HCT116 (cell line): ENCODE results near the gene LIPK. TPM values are rescaled to one million over a fixed set of nuclear protein-coding genes. Genes with fewer than 3 reads are reported as not detected.

Experiments used
- ATAC-seq: fragments of 200-7000 bp; cut with Tn5 transposase; 2 replicates; pipeline ENCODE4 v1.9.1; 2020; ENCODE audit warnings: mild to moderate bottlenecking, moderate library complexity
- Bru-seq: library from RNA; stranded (reverse); fragments of 400-500 nt; gene quantifications from one replicate; lab custom pipeline; 2021; lab: Mats Ljungman, UMichigan
- BruChase-seq, 2 experiments: library from RNA; stranded (reverse); fragments of 400-500 nt; gene quantifications; one replicate each; lab custom pipeline; 2021; lab: Mats Ljungman, UMichigan
- BruUV-seq: library from RNA; stranded (reverse); fragments of 400-500 nt; replicated peaks from 2 replicates; lab custom pipeline; 2021; lab: Mats Ljungman, UMichigan
- CTCF ChIA-PET: fragments of 300-600 bp; sonication (Branson Sonifier 250); formaldehyde crosslinking; loops from one replicate; lab custom pipeline; 2021; ENCODE audit warnings: antibody characterized with exemption; lab: Charles Lee
- POLR2A ChIA-PET: fragments of 300-600, 350-600 bp; sonication (Branson Sonifier 250); formaldehyde crosslinking; loops from one replicate; lab custom pipeline; 2021; ENCODE audit warnings: antibody characterized with exemption; lab: Charles Lee
- RAD21 ChIA-PET, 2 experiments: fragments of 300-600 bp; sonication (Branson Sonifier 250); formaldehyde crosslinking; loops; one replicate each; lab custom pipeline; 2023; ENCODE audit warnings: low total read pairs in 2 of 2; ENCODE audit not compliant: uncharacterized antibody in 2 of 2, unreplicated experiment in 2 of 2, low non-redundant PET in 1 of 2; lab: Charles Lee
- DNase-seq: peaks from one replicate; pipeline ENCODE4 v3.0.0-alpha.2; 2010; ENCODE audit warnings: low read depth, low spot score
- H2AFZ ChIP-seq: fragments of 200-600 bp; shearing (Covaris generic), sonication (generic); 2 replicates; pipeline ENCODE4 v1.6.1; 2017; ENCODE audit warnings: low read depth, mixed run types, mixed read lengths, antibody characterized with exemption, low read length; ENCODE audit not compliant: poor library complexity, severe bottlenecking
- H3K27ac ChIP-seq: 2 replicates; pipeline ENCODE4 v1.5.1; 2012; ENCODE audit warnings: low read depth, low read length
- H3K27me3 ChIP-seq: fragments of 200-600 bp; sonication (generic); 2 replicates; pipeline ENCODE4 v1.6.1; 2016; ENCODE audit warnings: mixed run types, low read length, mixed read lengths; ENCODE audit not compliant: insufficient read depth
- H3K36me3 ChIP-seq, 2 experiments: fragments of 200-500 bp in 1 of 2; fragments of 200-600 bp in 1 of 2; sonication (Bioruptor generic) in 1 of 2; sonication (generic) in 1 of 2; 2 replicates each; pipeline versions ENCODE4 v1.5.1 to v1.6.1; 2014 to 2016; ENCODE audit warnings: low read length in 2 of 2, inconsistent platforms in 1 of 2, mixed read lengths in 1 of 2, mixed run types in 1 of 2; ENCODE audit not compliant: insufficient read depth in 2 of 2, control insufficient read depth in 1 of 2
- H3K4me1 ChIP-seq, 2 experiments: fragments of 200-600 bp in 1 of 2; sonication (generic) in 1 of 2; 2 replicates each; pipeline versions ENCODE4 v1.5.1 to v1.6.1; 2012 to 2017; ENCODE audit warnings: low read length in 2 of 2, inconsistent platforms in 1 of 2, mild to moderate bottlenecking in 1 of 2, mixed read lengths in 1 of 2, mixed run types in 1 of 2, moderate library complexity in 1 of 2; ENCODE audit not compliant: insufficient read depth in 2 of 2, control insufficient read depth in 1 of 2
- H3K4me2 ChIP-seq: fragments of 200-600 bp; sonication (generic); 2 replicates; pipeline ENCODE4 v1.6.1; 2017; ENCODE audit warnings: mixed run types, low read length, mixed read lengths
- H3K4me3 ChIP-seq, 2 experiments: fragments of 200-600 bp in 1 of 2; sonication (generic) in 1 of 2; replicated peaks in 1 of 2; 2 replicates each; pipeline ENCODE4 v1.5.1; 2011 to 2016; ENCODE audit warnings: low read length in 2 of 2, control low read depth in 1 of 2, low read depth in 1 of 2, mild to moderate bottlenecking in 1 of 2, mixed read lengths in 1 of 2, mixed run types in 1 of 2
- H3K79me2 ChIP-seq: fragments of 200-600 bp; sonication (generic); 2 replicates; pipeline ENCODE4 v1.6.1; 2017; ENCODE audit warnings: mild to moderate bottlenecking, mixed run types, low read length, moderate library complexity, mixed read lengths; ENCODE audit not compliant: insufficient read depth
- H3K9ac ChIP-seq: fragments of 200-600 bp; sonication (generic); 2 replicates; pipeline ENCODE4 v1.6.1; 2016; ENCODE audit warnings: low read length, mixed read lengths
- H3K9me2 ChIP-seq: fragments of 200-600 bp; sonication (generic), shearing (Covaris generic); 2 replicates; pipeline ENCODE4 v1.6.1; 2017; ENCODE audit warnings: mixed run types, mild to moderate bottlenecking, moderate library complexity; ENCODE audit not compliant: insufficient read depth
- H3K9me3 ChIP-seq, 2 experiments: fragments of 200-500 bp in 1 of 2; fragments of 200-600 bp in 1 of 2; sonication (Bioruptor generic) in 1 of 2; sonication (generic) in 1 of 2; 2 replicates each; pipeline ENCODE4 v1.6.1; 2014 to 2017; ENCODE audit warnings: low read length in 2 of 2, mixed read lengths in 2 of 2, inconsistent platforms in 1 of 2, low read depth in 1 of 2, mild to moderate bottlenecking in 1 of 2, mixed run types in 1 of 2, moderate library complexity in 1 of 2; ENCODE audit not compliant: control insufficient read depth in 1 of 2, insufficient read depth in 1 of 2
- H4K20me1 ChIP-seq: fragments of 200-600 bp; sonication (generic), shearing (Covaris generic); 2 replicates; pipeline ENCODE4 v1.6.1; 2017; ENCODE audit warnings: mixed run types, mild to moderate bottlenecking, moderate library complexity; ENCODE audit not compliant: insufficient read depth
- CBX3 ChIP-seq: IDR thresholded peaks from 2 replicates; pipeline ENCODE4 v1.6.1; 2012; ENCODE audit warnings: low read depth
- CEBPB ChIP-seq: IDR thresholded peaks from 2 replicates; pipeline ENCODE4 v1.6.1; 2012; ENCODE audit warnings: low read depth
- CTCF ChIP-seq, 3 experiments: fragments of 200-600 bp in 1 of 3; sonication (generic) in 1 of 3; IDR thresholded peaks in 2 of 3; conservative IDR thresholded peaks in 1 of 3; 2 replicates each; pipeline ENCODE4 v1.5.1; 2012 to 2017; ENCODE audit warnings: low read depth in 2 of 3, low read length in 2 of 3, antibody characterized with exemption in 1 of 3, borderline replicate concordance in 1 of 3, control low read depth in 1 of 3, mild to moderate bottlenecking in 1 of 3, mixed read lengths in 1 of 3, mixed run types in 1 of 3, moderate library complexity in 1 of 3; ENCODE audit not compliant: insufficient read depth in 1 of 3
- ELF1 ChIP-seq: IDR thresholded peaks from 2 replicates; pipeline ENCODE4 v1.6.1; 2012; ENCODE audit warnings: low read depth, borderline replicate concordance
- EZH2phosphoT487 ChIP-seq: fragments of 200-600 bp; IDR thresholded peaks from 2 replicates; pipeline ENCODE4 v1.6.1; 2018; ENCODE audit warnings: antibody characterized with exemption, borderline replicate concordance
- FOSL1 ChIP-seq: IDR thresholded peaks from 2 replicates; pipeline ENCODE4 v1.6.1; 2012; ENCODE audit warnings: low read depth
- MAX ChIP-seq: IDR thresholded peaks from 2 replicates; pipeline ENCODE4 v1.6.1; 2012
- POLR2AphosphoS5 ChIP-seq: IDR thresholded peaks from 2 replicates; pipeline ENCODE4 v1.6.1; 2011; ENCODE audit warnings: mild to moderate bottlenecking, low read depth, low read length, moderate library complexity
- RAD21 ChIP-seq: IDR thresholded peaks from 2 replicates; pipeline ENCODE4 v1.6.1; 2012; ENCODE audit warnings: low read depth, mild to moderate bottlenecking
- SIN3A ChIP-seq: IDR thresholded peaks from 2 replicates; pipeline ENCODE4 v1.6.1; 2012; ENCODE audit warnings: low read depth
- TCF7L2 ChIP-seq: IDR thresholded peaks from 2 replicates; pipeline ENCODE4 v1.7.0; 2011; ENCODE audit warnings: borderline replicate concordance, inconsistent platforms; ENCODE audit not compliant: insufficient read depth, insufficient read length; ENCODE audit errors: extremely low read depth
- YY1 ChIP-seq: IDR thresholded peaks from 2 replicates; pipeline ENCODE4 v1.6.1; 2011; ENCODE audit warnings: low read length, low read depth, moderate library complexity, mild to moderate bottlenecking; ENCODE audit not compliant: insufficient replicate concordance; ENCODE audit errors: extremely low read depth
- ZBTB33 ChIP-seq: IDR thresholded peaks from 2 replicates; pipeline ENCODE4 v1.6.1; 2011; ENCODE audit warnings: mild to moderate bottlenecking, low read length, moderate library complexity; ENCODE audit not compliant: insufficient replicate concordance; ENCODE audit errors: extremely low read depth
- ZFX ChIP-seq: fragments of 450-650 bp; IDR thresholded peaks from 2 replicates; pipeline ENCODE4 v1.6.1; 2017
- ZNF274 ChIP-seq: fragments of 200-500 bp; sonication (Bioruptor generic); IDR thresholded peaks from 2 replicates; pipeline ENCODE4 v1.6.1; 2014; ENCODE audit warnings: mild to moderate bottlenecking, low read depth, low read length, inconsistent platforms
- intact Hi-C: fragments of 100-400 bp; cut with micrococcal nuclease; formaldehyde crosslinking; loops from 2 replicates; pipeline ENCODE4 v1.10.0; 2022
- long read RNA-seq: library from polyadenylated mRNA; unstranded; transcript quantifications from one replicate; pipeline ENCODE4 v2.0.0, GENCODE V29; 2021; ENCODE audit not compliant: unreplicated experiment
- polyA plus RNA-seq: library from polyadenylated mRNA; unstranded; fragments of >200 nt; gene quantifications from 2 replicates; pipeline ENCODE4 v1.2.1, GENCODE V29; 2012; ENCODE audit warnings: missing spikeins
- total RNA-seq: library from RNA; stranded (reverse); gene quantifications from one replicate; pipeline ENCODE4 v1.2.1, GENCODE V29; 2021; ENCODE audit not compliant: unreplicated experiment

The LIPK gene
- total RNA-seq (not detected), Bru-seq, nascent RNA (percentile 6 among the genes with signal in this experiment), BruChase-seq, experiment 1, labeled RNA remaining after a 6-hour chase (percentile 4 among the genes with signal in this experiment), BruChase-seq, experiment 2, labeled RNA remaining after a 2-hour chase (percentile 12 among the genes with signal in this experiment)
- polyA plus RNA-seq, result not detected in 2 replicates
- long read RNA-seq, result 0 reads

- TF ChIP-seq ZNF274 (no peak), TCF7L2 (no peak), FOSL1 (no peak), MAX (no peak), CEBPB (peak; percentile 56; the same call in 1 of the 2 replicates)
- intact Hi-C loops, result no loop called here
- BruUV-seq, result no TSS peak
Observed at GRCh38 chr10:88705958-88706357, at the start of gene LIPK. Gene LIPK (plus strand): TSS chr10:88706249. CDS start chr10:88724544, 18,295 bp downstream.

GRCh38 chr10:88657901-88658300 is 48.1 kb upstream of the LIPK start:
- intact Hi-C loops, result no loop called here
- no peaks in the 10 kb centered on the region for H3K79me2 ChIP-seq
- no peak overlapping the region for H3K9ac ChIP-seq
- H3K4me2 ChIP-seq, result no peak overlapping the region
- ATAC-seq (no peak), DNase-seq (no peak)
- ChIA-PET RAD21 (no interaction called here), POLR2A (no interaction called here), CTCF (no interaction called here)
- H3K36me3 ChIP-seq, result no peaks in the 10 kb centered on the region
- H3K4me1 ChIP-seq, result peaks cover 0 to 3% of the 10 kb centered on the region in 2 experiments; a peak in 1 of 4 replicates
- H4K20me1 ChIP-seq, result no peaks in the 10 kb centered on the region
- no peaks in the 10 kb centered on the region for H3K9me3 ChIP-seq
- no peak overlapping the region for H3K4me3 ChIP-seq
- H3K27ac ChIP-seq, result no peak overlapping the region
- H2AFZ ChIP-seq, result no peak overlapping the region
- no TSS peak for BruUV-seq
- no peaks in the 10 kb centered on the region for H3K9me2 ChIP-seq
- H3K27me3 ChIP-seq, result no peaks in the 10 kb centered on the region
- TF ChIP-seq ZNF274 (no peak), EZH2phosphoT487 (no peak), ZBTB33 (no peak), POLR2AphosphoS5 (no peak), ELF1 (no peak), RAD21 (no peak), ZFX (no peak), CTCF (IDR thresholded peaks at IDR 0.05 in 2 of 3, conservative IDR thresholded peaks at IDR 0.05 in 1 of 3; ENCODE audit: borderline replicate concordance in 1 of 3, insufficient read depth in 1 of 3, low read depth in 2 of 3, low read length in 2 of 3) (no peak), CBX3 (no peak), MAX (no peak), YY1 (no peak), SIN3A (no peak)

More at GRCh38 chr10:88705958-88706357, at the start of gene LIPK:
- Histone ChIP-seq H3K4me3 (no peak within 1 kb of the TSS), H3K9me3 (no peaks in the 10 kb centered on the region), H3K4me1 (peaks cover 29 to 44% of the 10 kb centered on the region in 2 experiments), H3K9me2 (no peaks in the 10 kb centered on the region), H3K27me3 (no peaks in the 10 kb centered on the region), H3K9ac (no peak within 1 kb of the TSS), H2AFZ (peak within 1 kb of the TSS; percentile 20), H3K79me2 (no peaks in the 10 kb centered on the region), H4K20me1 (no peaks in the 10 kb centered on the region), H3K27ac (no peak within 1 kb of the TSS), H3K4me2 (peak within 1 kb of the TSS; percentile 66; the same call in 1 of the 2 replicates), H3K36me3 (no peaks in the 10 kb centered on the region)
- CTCF ChIA-PET, result no interaction called here
- ATAC-seq (no peak), DNase-seq (no peak)
- RAD21 ChIA-PET, result no interaction called here
- POLR2A ChIA-PET, result no interaction called here
